Activated T-helper 1 cell treated with Interleukin-2 at 50 U/mL for 16 hours (primary cell): ENCODE measurements around the gene LHPP.

Experiments used
- DNase-seq: peaks from one replicate; pipeline ENCODE4 v3.0.0-alpha.2; 2020; ENCODE audit warnings: low read depth

LHPP gene

GRCh38 chr10:124448696-124449169 is 12.9 kb upstream of the LHPP start:
- no peak for DNase-seq

GRCh38 chr10:124449170-124450011 is 12.2 kb upstream of the LHPP start:
- DNase-seq, result no peak

GRCh38 chr10:124450012-124450782 is 11.4 kb upstream of the LHPP start, which contains the start of gene NKX1-2:
NKX1-2 (minus strand) TSS chr10:124450035; CDS start chr10:124449943, 92 bp downstream.
- DNase-seq, result no peak

GRCh38 chr10:124450783-124451057 is 10.9 kb upstream of the LHPP start:
- DNase-seq, result no peak

GRCh38 chr10:124451276-124451675 is 10.3 kb upstream of the LHPP start:
- DNase-seq, result no peak

GRCh38 chr10:124453960-124454610 is 7.5 kb upstream of the LHPP start:
- no peak for DNase-seq

- DNase-seq, result no peak
These were observed 6.2 kb upstream of the LHPP start for GRCh38 chr10:124455441-124455840.

- no peak for DNase-seq
These were observed 3.1 kb upstream of the LHPP start for GRCh38 chr10:124458473-124458872.

- DNase-seq, result no peak
These were observed 2.7 kb upstream of the LHPP start for GRCh38 chr10:124458889-124459288.

- no peak for DNase-seq
These were observed 2.2 kb upstream of the LHPP start for GRCh38 chr10:124459395-124459794.

- no peak for DNase-seq
These were observed 1.5 kb upstream of the LHPP start for GRCh38 chr10:124460144-124460543.

GRCh38 chr10:124462348-124462695 is 699 bp downstream of the LHPP start:
- no peak for DNase-seq

- no peak for DNase-seq
These were observed 2.7 kb downstream of the LHPP start for GRCh38 chr10:124464028-124464965.

GRCh38 chr10:124465003-124465776 is 3.6 kb downstream of the LHPP start:
- DNase-seq, result no peak

- DNase-seq, result no peak
These were observed 4.3 kb downstream of the LHPP start for GRCh38 chr10:124465777-124466488.

- DNase-seq, result no peak
These were observed 5.5 kb downstream of the LHPP start for GRCh38 chr10:124467165-124467564.

GRCh38 chr10:124468624-124469023 is 7.0 kb downstream of the LHPP start:
- no peak for DNase-seq

GRCh38 chr10:124469956-124470484 is 8.4 kb downstream of the LHPP start:
- no peak for DNase-seq

GRCh38 chr10:124470544-124471434 is 9.2 kb downstream of the LHPP start:
- no peak for DNase-seq
